Astrocyte (in vitro differentiated cells and primary cell): ENCODE measurements around the gene MSMO1. TPM values are rescaled to one million over a fixed set of nuclear protein-coding genes. Genes with fewer than 3 reads are reported as not detected.

Experiments
- DNase-seq: peaks from one replicate; pipeline ENCODE4 v3.0.0-alpha.2; 2010; ENCODE audit warnings: low read depth
- FAIRE-seq: peaks from 2 replicates; lab custom pipeline; 2011; peaks lifted over from hg19 to GRCh38; lab: Jason Lieb, UNC
- H2AFZ ChIP-seq: 2 replicates; pipeline ENCODE4 v1.6.0; 2012; ENCODE audit warnings: low read depth, low read length, inconsistent platforms
- H3K27ac ChIP-seq: 2 replicates; pipeline ENCODE4 v1.5.1; 2011; ENCODE audit warnings: low read depth, low read length, inconsistent platforms
- H3K27me3 ChIP-seq: 2 replicates; pipeline ENCODE4 v1.6.0; 2011; ENCODE audit warnings: low read length, inconsistent platforms; ENCODE audit not compliant: insufficient read depth
- H3K36me3 ChIP-seq: 2 replicates; pipeline ENCODE4 v1.5.1; 2011; ENCODE audit warnings: low read length, inconsistent platforms; ENCODE audit not compliant: insufficient read depth
- H3K4me1 ChIP-seq: 2 replicates; pipeline ENCODE4 v1.5.1; 2011; ENCODE audit warnings: low read length, inconsistent platforms; ENCODE audit not compliant: insufficient read depth
- H3K4me2 ChIP-seq: 2 replicates; pipeline ENCODE4 v1.6.0; 2012; ENCODE audit warnings: low read length, inconsistent platforms
- H3K4me3 ChIP-seq: 2 replicates; pipeline ENCODE4 v1.5.1; 2011; ENCODE audit warnings: low read depth, mild to moderate bottlenecking, low read length, inconsistent platforms; ENCODE audit not compliant: insufficient read depth
- H3K79me2 ChIP-seq: 2 replicates; pipeline ENCODE4 v1.6.0; 2012; ENCODE audit warnings: mild to moderate bottlenecking, low read length, inconsistent platforms; ENCODE audit not compliant: insufficient read depth
- H3K9ac ChIP-seq: 2 replicates; pipeline ENCODE4 v1.6.0; 2012; ENCODE audit warnings: mild to moderate bottlenecking, low read length, inconsistent platforms
- H3K9me3 ChIP-seq: 2 replicates; pipeline ENCODE4 v1.5.1; 2012; ENCODE audit warnings: low read depth, mild to moderate bottlenecking, low read length, inconsistent platforms; ENCODE audit not compliant: insufficient read depth
- H4K20me1 ChIP-seq: 2 replicates; pipeline ENCODE4 v1.6.0; 2012; ENCODE audit warnings: low read length, inconsistent platforms; ENCODE audit not compliant: insufficient read depth
- H3K27ac Mint-ChIP-seq: one replicate; pipeline ENCODE4 v1.8.0; 2021; ENCODE audit warnings: mild to moderate bottlenecking, mixed read lengths; ENCODE audit not compliant: unreplicated experiment
- H3K27me3 Mint-ChIP-seq: one replicate; pipeline ENCODE4 v1.8.0; 2021; ENCODE audit warnings: low read depth, mixed read lengths; ENCODE audit not compliant: unreplicated experiment
- H3K36me3 Mint-ChIP-seq: one replicate; pipeline ENCODE4 v1.8.0; 2021; ENCODE audit warnings: low read depth, mixed read lengths; ENCODE audit not compliant: unreplicated experiment
- H3K4me1 Mint-ChIP-seq: one replicate; pipeline ENCODE4 v1.8.0; 2021; ENCODE audit warnings: low read depth, mixed read lengths; ENCODE audit not compliant: unreplicated experiment
- H3K4me3 Mint-ChIP-seq: one replicate; pipeline ENCODE4 v1.8.0; 2021; ENCODE audit warnings: mild to moderate bottlenecking, moderate library complexity, mixed read lengths; ENCODE audit not compliant: unreplicated experiment
- H3K9me3 Mint-ChIP-seq: one replicate; pipeline ENCODE4 v1.8.0; 2021; ENCODE audit warnings: mild to moderate bottlenecking, mixed read lengths; ENCODE audit not compliant: unreplicated experiment
- EZH2 ChIP-seq: IDR thresholded peaks from 2 replicates; pipeline ENCODE4 v1.6.1; 2012; ENCODE audit warnings: mild to moderate bottlenecking, low read length, inconsistent platforms; ENCODE audit not compliant: insufficient read depth
- total RNA-seq: library from RNA; stranded (reverse); gene quantifications from 2 replicates; pipeline ENCODE4 v1.2.1, GENCODE V29; 2021
- TF ChIP-seq, protein P1 (sequence below): IDR thresholded peaks from 2 replicates; pipeline ENCODE4 v1.5.1; 2011; ENCODE audit warnings: low read depth, mild to moderate bottlenecking, inconsistent platforms, low read length, moderate library complexity; ENCODE audit not compliant: insufficient read depth

MSMO1 gene
- total RNA-seq, 1 donor from 2014 or later = 179 TPM

DNA sequence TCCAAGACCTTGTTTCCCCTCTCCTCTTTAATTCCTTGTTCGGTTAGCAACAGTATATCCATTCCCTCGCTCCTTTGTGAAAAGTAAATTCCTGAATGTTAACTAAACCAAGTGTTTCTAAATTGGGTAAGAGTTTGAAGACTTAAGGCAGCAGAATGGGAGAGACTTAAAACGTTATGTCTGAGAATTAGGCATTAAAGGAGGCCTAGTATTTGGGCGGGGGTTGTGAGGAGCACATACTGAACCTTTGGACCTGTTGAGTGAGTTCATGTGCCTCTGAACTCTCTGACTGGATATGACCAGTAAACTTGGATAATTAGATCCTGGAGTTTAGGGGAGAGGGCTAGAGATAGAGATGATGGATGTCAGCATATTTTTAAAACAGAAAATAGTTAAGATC lies 1.2 kb downstream of the MSMO1 start:
- DNase-seq (no peak), FAIRE-seq (no peak)
- H3K4me1 ChIP-seq = peaks cover 20% of the 10 kb centered on the region
- Mint-ChIP-seq H3K4me1 (peaks cover 39% of the 10 kb centered on the region), H3K36me3 (no peaks in the 10 kb centered on the region), H3K27me3 (no peaks in the 10 kb centered on the region), H3K4me3 (no peak overlapping the region), H3K27ac (no peak overlapping the region), H3K9me3 (no peaks in the 10 kb centered on the region)
- peaks cover 62% of the 10 kb centered on the region for H3K79me2 ChIP-seq
- TF ChIP-seq, protein P1, sequence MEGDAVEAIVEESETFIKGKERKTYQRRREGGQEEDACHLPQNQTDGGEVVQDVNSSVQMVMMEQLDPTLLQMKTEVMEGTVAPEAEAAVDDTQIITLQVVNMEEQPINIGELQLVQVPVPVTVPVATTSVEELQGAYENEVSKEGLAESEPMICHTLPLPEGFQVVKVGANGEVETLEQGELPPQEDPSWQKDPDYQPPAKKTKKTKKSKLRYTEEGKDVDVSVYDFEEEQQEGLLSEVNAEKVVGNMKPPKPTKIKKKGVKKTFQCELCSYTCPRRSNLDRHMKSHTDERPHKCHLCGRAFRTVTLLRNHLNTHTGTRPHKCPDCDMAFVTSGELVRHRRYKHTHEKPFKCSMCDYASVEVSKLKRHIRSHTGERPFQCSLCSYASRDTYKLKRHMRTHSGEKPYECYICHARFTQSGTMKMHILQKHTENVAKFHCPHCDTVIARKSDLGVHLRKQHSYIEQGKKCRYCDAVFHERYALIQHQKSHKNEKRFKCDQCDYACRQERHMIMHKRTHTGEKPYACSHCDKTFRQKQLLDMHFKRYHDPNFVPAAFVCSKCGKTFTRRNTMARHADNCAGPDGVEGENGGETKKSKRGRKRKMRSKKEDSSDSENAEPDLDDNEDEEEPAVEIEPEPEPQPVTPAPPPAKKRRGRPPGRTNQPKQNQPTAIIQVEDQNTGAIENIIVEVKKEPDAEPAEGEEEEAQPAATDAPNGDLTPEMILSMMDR = no peak
- peak overlapping the region; percentile 97 for H3K4me3 ChIP-seq
- peaks cover 5% of the 10 kb centered on the region for H3K9me3 ChIP-seq
- H4K20me1 ChIP-seq = peaks cover 43% of the 10 kb centered on the region
- H3K27ac ChIP-seq = peak overlapping the region; percentile 83
- peak overlapping the region; percentile 89 for H3K4me2 ChIP-seq
- no peak overlapping the region for H2AFZ ChIP-seq
- H3K36me3 ChIP-seq = no peaks in the 10 kb centered on the region
- H3K9ac ChIP-seq = peak overlapping the region; percentile 89
- no peaks in the 10 kb centered on the region for H3K27me3 ChIP-seq

DNA sequence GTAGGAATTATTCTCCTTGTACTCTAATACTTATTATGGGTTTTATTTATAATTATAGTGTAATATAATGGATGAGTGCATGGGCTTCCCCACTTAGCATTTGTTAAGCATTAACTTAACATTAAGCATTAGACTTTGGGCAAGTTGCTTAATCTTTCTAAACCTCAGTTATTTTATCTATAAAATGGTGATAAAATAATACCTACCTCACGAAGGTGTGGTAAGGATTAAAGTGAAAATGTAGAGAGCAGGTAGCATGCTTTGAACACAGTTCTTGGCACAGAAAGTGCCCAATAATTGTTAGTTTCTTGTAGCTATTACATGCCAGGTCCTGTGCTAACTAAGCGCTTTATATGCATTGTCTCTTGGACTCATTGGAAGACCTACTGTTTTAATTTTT lies 2.6 kb downstream of the MSMO1 start:
- Mint-ChIP-seq H3K9me3 (no peaks in the 10 kb centered on the region), H3K4me1 (peaks cover 36% of the 10 kb centered on the region), H3K36me3 (peaks cover 3% of the 10 kb centered on the region), H3K4me3 (peak overlapping the region; percentile 78), H3K27me3 (no peaks in the 10 kb centered on the region), H3K27ac (no peak overlapping the region)
- DNase-seq (no peak), FAIRE-seq (no peak)
- no peak overlapping the region for H3K27ac ChIP-seq
- no peak overlapping the region for H2AFZ ChIP-seq
- peaks cover 4% of the 10 kb centered on the region for H3K9me3 ChIP-seq
- H3K4me3 ChIP-seq = peak overlapping the region; percentile 32
- TF ChIP-seq EZH2 = no peak
- TF ChIP-seq, protein P1 = no peak
- peaks cover 76% of the 10 kb centered on the region for H3K79me2 ChIP-seq
- H3K9ac ChIP-seq = no peak overlapping the region
- H3K4me2 ChIP-seq = peak overlapping the region; percentile 89
- peaks cover 20% of the 10 kb centered on the region for H3K4me1 ChIP-seq
- H4K20me1 ChIP-seq = peaks cover 53% of the 10 kb centered on the region
- H3K27me3 ChIP-seq = no peaks in the 10 kb centered on the region
- H3K36me3 ChIP-seq = peaks cover 8% of the 10 kb centered on the region

- peaks cover 37% of the 10 kb centered on the region for H3K4me1 Mint-ChIP-seq
- Histone ChIP-seq H3K27me3 (no peaks in the 10 kb centered on the region), H3K9ac (no peak overlapping the region), H4K20me1 (peaks cover 59% of the 10 kb centered on the region), H3K27ac (no peak overlapping the region), H3K79me2 (peaks cover 82% of the 10 kb centered on the region), H3K4me1 (peaks cover 15% of the 10 kb centered on the region), H3K9me3 (no peaks in the 10 kb centered on the region), H3K4me2 (peak overlapping the region; percentile 89), H2AFZ (no peak overlapping the region), H3K36me3 (peaks cover 8% of the 10 kb centered on the region), H3K4me3 (peak overlapping the region; percentile 21)
- DNase-seq (no peak), FAIRE-seq (no peak)
- no peaks in the 10 kb centered on the region for H3K9me3 Mint-ChIP-seq
- H3K4me3 Mint-ChIP-seq = peak overlapping the region; percentile 78
- no peaks in the 10 kb centered on the region for H3K27me3 Mint-ChIP-seq
- H3K27ac Mint-ChIP-seq = no peak overlapping the region
- TF ChIP-seq, protein P1 = no peak
- no peak for TF ChIP-seq EZH2
- H3K36me3 Mint-ChIP-seq = peaks cover 5% of the 10 kb centered on the region
Observed at GRCh38 chr4:165330666-165331065, 3.2 kb downstream of the MSMO1 start.
